Lung microvascular endothelial cell (primary cell): ENCODE measurements around the gene ADPRM. TPM values are rescaled to one million over a fixed set of nuclear protein-coding genes. Genes with fewer than 3 reads are reported as not detected.

Experiments
- total RNA-seq: library from RNA; depleted of rRNA; stranded (reverse); fragments of >200 nt; gene quantifications from 2 replicates; pipeline ENCODE4 v1.2.1, GENCODE V29; 2014

ADPRM gene
- total RNA-seq, 1 donor from 2014 or later, result 10.7 TPM

Other genes with a start within 250 kb of the ADPRM start
- not detected in 2 replicates for gene MYH4, start 228.0 kb upstream of the ADPRM start, total RNA-seq
- not detected in 2 replicates for gene MYH1, start 179.1 kb upstream of the ADPRM start, total RNA-seq
- gene MYH2, start 147.9 kb upstream of the ADPRM start, total RNA-seq, result not detected in 2 replicates
- gene MYH3, start 40.3 kb upstream of the ADPRM start, total RNA-seq, result 0.22 and 0.40 TPM in 2 replicates
- 36.4 and 50.0 TPM in 2 replicates for gene SCO1, start 61 bp upstream of the ADPRM start, total RNA-seq
- gene TMEM220, start 32.4 kb downstream of the ADPRM start, total RNA-seq, result 1.1 and 2.4 TPM in 2 replicates
- gene TMEM238L, start 106.5 kb downstream of the ADPRM start, total RNA-seq, result not detected in 2 replicates
- gene PIRT, start 140.5 kb downstream of the ADPRM start, total RNA-seq, result not detected in 2 replicates